Measurements from ENCODE around the gene ANKRD55. TPM values are rescaled to one million over a fixed set of nuclear protein-coding genes. Genes with fewer than 3 reads are reported as not detected.

ANKRD55 gene
- total RNA-seq, 2 donors from 2014 or later, result not detected

GRCh38 chr5:56278335-56278753, 45.2 kb upstream of the ANKRD55 start:
- Histone ChIP-seq H3K4me1 (ENCODE audit: control insufficient read depth in 1 of 2, low read depth in 2 of 2) (peaks cover 2 to 27% of the 10 kb centered on the region in 2 donors), H3K4me3 (no peak overlapping the region), H3K9me3 (no peaks in the 10 kb centered on the region), H3K27me3 (replicated peaks; ENCODE audit: insufficient read depth) (no peaks in the 10 kb centered on the region), H3K36me3 (no peaks in the 10 kb centered on the region), H3K27ac (no peak overlapping the region)
- DNase-seq (ENCODE audit: low spot score) (no peak), ATAC-seq (ENCODE audit: insufficient number of reproducible peaks, low FRiP score, low read depth) (no peak)
- TF ChIP-seq CTCF (IDR thresholded peaks at IDR 0.05), result no peak

GRCh38 chr5:56277573-56277972, 44.4 kb upstream of the ANKRD55 start:
- Histone ChIP-seq H3K4me3 (no peak overlapping the region), H3K27ac (no peak overlapping the region), H3K36me3 (no peaks in the 10 kb centered on the region), H3K4me1 (ENCODE audit: control insufficient read depth in 1 of 2, low read depth in 2 of 2) (peaks cover 2 to 27% of the 10 kb centered on the region in 2 donors), H3K9me3 (no peaks in the 10 kb centered on the region), H3K27me3 (replicated peaks; ENCODE audit: insufficient read depth) (no peaks in the 10 kb centered on the region)
- TF ChIP-seq CTCF (IDR thresholded peaks at IDR 0.05), result no peak
- ATAC-seq (ENCODE audit: insufficient number of reproducible peaks, low FRiP score, low read depth) (no peak), DNase-seq (ENCODE audit: low spot score) (no peak)

GRCh38 chr5:56273376-56273955, 40.3 kb upstream of the ANKRD55 start:
- Histone ChIP-seq H3K4me1 (ENCODE audit: control insufficient read depth in 1 of 2, low read depth in 2 of 2) (peaks cover 2 to 15% of the 10 kb centered on the region in 2 donors), H3K27ac (no peak overlapping the region), H3K36me3 (no peaks in the 10 kb centered on the region), H3K27me3 (replicated peaks; ENCODE audit: insufficient read depth) (no peaks in the 10 kb centered on the region), H3K9me3 (no peaks in the 10 kb centered on the region), H3K4me3 (no peak overlapping the region)
- no peak for TF ChIP-seq CTCF (IDR thresholded peaks at IDR 0.05)
- DNase-seq (ENCODE audit: low spot score) (no peak), ATAC-seq (ENCODE audit: insufficient number of reproducible peaks, low FRiP score, low read depth) (no peak)

- TF ChIP-seq CTCF (IDR thresholded peaks at IDR 0.05), result no peak
- no peaks in the 10 kb centered on the region for H3K27me3 ChIP-seq (replicated peaks; ENCODE audit: insufficient read depth)
- no peak for ATAC-seq (ENCODE audit: insufficient number of reproducible peaks, low FRiP score, low read depth)
Observed at GRCh38 chr5:56272765-56273164, 39.6 kb upstream of the ANKRD55 start.

GRCh38 chr5:56270568-56271392, 37.6 kb upstream of the ANKRD55 start:
- no peaks in the 10 kb centered on the region for H3K36me3 ChIP-seq
- no peaks in the 10 kb centered on the region for H3K27me3 ChIP-seq (replicated peaks; ENCODE audit: insufficient read depth)
- H3K27ac ChIP-seq, result no peak overlapping the region
- H3K9me3 ChIP-seq, result no peaks in the 10 kb centered on the region
- H3K4me1 ChIP-seq (ENCODE audit: control insufficient read depth in 1 of 2, low read depth in 2 of 2), result peaks cover 2 to 5% of the 10 kb centered on the region in 2 donors
- peak; percentile 13 for DNase-seq (ENCODE audit: low spot score)
- peak; percentile 98 for TF ChIP-seq CTCF (IDR thresholded peaks at IDR 0.05)
- H3K4me3 ChIP-seq, result no peak overlapping the region
- ATAC-seq (ENCODE audit: insufficient number of reproducible peaks, low FRiP score, low read depth), result peak; percentile 89

More at GRCh38 chr5:56272765-56273164, 39.6 kb upstream of the ANKRD55 start:
- H3K4me3 ChIP-seq, result no peak overlapping the region
- no peaks in the 10 kb centered on the region for H3K9me3 ChIP-seq
- no peaks in the 10 kb centered on the region for H3K36me3 ChIP-seq
- H3K4me1 ChIP-seq (ENCODE audit: control insufficient read depth in 1 of 2, low read depth in 2 of 2), result peaks cover 2 to 8% of the 10 kb centered on the region in 2 donors
- no peak for DNase-seq (ENCODE audit: low spot score)
- no peak overlapping the region for H3K27ac ChIP-seq

All from thoracic aorta (tissue), 2 donors.